Activated CD8-positive, alpha-beta memory T cell treated with anti-CD3 and anti-CD28 coated beads, Interleukin-2, amount 50 U/mL, for 24 hours (primary cell): ENCODE results near the gene FIP1L1.

Experiments used
- DNase-seq: peaks from one replicate; pipeline ENCODE4 v3.0.0-alpha.2; 2020; ENCODE audit errors: extremely low read depth

Gene FIP1L1

GRCh38 chr4:53476232-53477037, 99.0 kb downstream of the FIP1L1 start:
- DNase-seq = no peak

DNA sequence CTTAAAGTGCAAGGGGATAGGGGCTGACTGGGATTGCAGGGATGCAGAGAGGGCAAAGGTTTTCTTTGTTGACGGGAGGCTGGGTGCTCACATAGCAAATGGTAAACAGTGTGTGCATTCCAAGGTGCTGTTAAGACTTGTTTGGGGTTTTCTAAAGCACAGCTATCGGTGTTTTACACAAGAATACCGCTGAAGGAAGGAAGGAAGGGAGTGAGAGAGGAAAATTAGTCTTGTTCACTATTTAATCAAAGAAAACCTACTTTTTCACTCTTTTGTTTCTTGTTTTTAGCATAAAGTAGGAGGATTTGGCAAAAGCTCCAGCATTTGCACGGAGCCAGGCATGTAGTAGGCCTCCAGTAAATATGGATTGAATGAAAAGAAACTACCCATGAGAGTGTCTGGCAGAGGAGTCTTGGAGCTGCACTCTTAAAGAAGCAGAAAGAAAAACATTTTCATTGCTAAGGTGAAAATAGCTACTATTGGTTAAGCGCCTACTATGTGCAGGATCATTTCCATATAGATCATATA, 99.7 kb downstream of the FIP1L1 start:
- DNase-seq = no peak

- DNase-seq = no peak
Measured at GRCh38 chr4:53477636-53478035, 100.2 kb downstream of the FIP1L1 start.

- DNase-seq = no peak
Measured at GRCh38 chr4:53478671-53479456, 101.4 kb downstream of the FIP1L1 start.

DNA sequence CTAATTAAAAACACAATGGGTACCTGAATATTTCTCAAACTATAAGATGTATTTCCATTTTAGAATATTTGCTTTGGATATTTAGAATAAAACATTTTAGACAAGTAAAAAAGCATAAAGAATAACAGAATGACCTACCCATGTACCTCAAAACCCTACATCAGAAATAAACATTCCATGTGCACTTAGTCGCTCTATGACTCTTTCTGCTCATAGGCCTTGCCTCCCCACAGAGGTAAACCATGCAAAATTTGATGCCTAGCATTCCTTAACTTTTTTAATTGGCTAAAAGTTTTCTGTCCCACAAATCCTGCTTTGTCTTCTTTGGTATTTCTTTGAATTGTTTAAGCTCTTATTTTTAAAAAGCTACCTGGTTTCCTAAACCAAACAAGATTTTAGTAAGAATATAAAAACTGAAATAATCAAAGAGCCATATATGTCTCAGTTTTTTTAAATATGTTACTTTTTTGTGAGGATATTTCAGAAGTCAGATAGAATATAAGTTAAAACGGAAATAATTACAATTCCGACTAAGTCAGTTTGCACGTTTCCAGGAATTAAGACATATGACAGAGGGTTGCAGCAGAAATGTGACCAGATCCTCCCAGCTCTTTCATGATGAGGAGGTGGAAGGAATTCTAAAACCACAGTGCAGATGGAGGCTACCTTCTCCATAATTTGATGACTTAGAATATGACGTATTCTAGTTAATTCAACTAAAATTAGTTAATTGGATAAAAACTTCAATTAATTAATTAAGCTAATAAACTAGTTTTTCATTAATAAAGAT, 102.5 kb downstream of the FIP1L1 start:
- no peak for DNase-seq

GRCh38 chr4:53480909-53481308, 103.5 kb downstream of the FIP1L1 start:
- no peak for DNase-seq

GRCh38 chr4:53481586-53481985, 104.1 kb downstream of the FIP1L1 start:
- DNase-seq = no peak

GRCh38 chr4:53483250-53483649, 105.8 kb downstream of the FIP1L1 start:
- DNase-seq = no peak

DNA sequence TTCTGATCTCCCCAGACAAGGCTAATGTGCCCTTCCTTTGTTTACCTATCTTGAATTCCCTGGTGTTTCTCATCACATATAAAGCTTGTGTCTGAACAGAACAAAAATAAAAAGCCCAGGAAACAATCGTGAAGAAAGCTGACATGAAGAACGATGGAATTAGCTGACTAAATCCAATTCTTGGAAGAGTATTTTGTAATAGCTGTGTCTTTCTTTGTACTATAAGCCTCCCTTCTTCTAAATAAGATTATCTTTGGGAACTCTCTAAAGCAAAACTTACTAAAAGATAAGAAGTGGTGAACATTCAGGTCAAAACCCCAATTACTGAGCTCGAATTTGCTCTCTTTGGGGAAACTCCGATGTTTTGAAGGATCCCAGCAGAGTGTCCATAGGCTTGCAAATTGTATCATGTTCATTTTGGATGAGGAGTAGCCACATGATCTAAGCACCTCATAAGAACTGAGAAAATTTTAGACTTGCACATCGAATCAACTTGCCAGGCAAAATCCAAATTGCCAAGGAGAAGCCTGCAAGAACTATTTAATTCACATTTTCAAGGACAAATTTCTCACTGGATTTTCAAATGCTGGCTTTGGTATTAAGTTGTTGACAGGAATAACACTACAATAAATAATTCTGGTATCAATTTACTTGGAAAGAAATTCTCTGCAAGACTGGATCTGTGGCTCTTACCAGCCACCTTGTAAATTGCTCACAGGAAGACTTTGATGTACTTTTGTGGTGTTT, 107.6 kb downstream of the FIP1L1 start:
- no peak for DNase-seq

DNA sequence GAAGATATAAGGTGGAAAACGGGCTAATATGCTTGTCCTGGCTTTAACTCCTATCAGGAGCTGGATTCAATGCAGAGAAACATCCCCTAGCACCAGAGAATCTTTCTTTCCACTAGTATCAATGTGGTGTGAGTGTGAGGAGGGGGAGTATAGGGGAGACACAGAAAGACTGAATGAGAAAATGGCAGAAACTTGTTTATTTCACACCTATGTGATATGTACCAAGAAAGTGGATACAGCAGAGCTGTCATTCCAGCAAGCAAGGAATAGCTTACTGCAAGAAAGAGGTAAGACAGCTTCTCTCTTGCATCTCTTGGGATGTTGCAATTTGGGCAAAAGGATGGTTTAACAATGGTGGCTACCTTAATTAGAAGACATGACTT, 108.2 kb downstream of the FIP1L1 start:
- no peak for DNase-seq

- DNase-seq = no peak
Measured at GRCh38 chr4:53487766-53488165, 110.3 kb downstream of the FIP1L1 start.

DNA sequence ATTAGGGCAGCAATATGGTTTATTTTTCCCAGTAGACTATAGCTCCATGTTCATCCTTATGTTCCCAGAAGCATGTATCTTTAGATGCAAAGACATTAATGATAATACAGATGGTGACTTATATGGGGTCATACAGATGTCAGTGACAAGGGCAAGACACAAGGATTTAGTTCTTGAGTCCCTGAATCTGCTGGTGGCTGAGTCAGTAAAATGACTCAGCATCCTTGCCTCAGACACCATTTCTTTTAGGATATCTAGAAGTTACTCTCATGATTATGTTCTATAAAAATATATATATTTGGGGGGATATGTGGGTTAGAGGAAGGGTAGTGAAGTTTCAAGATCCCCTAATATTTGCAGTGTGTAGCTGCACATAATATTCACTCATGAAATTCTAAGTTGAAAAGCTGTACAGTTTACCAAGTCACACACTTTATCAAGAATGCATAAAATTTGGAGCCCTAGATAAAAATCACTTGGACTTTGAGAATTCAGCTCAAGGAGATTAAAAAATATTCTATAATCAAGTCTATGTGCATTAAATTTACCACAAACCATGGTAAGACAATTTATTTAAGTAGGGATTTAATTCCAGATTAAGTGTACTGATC, 111.9 kb downstream of the FIP1L1 start:
- no peak for DNase-seq

- no peak for DNase-seq
Measured at GRCh38 chr4:53490161-53490956, 112.9 kb downstream of the FIP1L1 start.

DNA sequence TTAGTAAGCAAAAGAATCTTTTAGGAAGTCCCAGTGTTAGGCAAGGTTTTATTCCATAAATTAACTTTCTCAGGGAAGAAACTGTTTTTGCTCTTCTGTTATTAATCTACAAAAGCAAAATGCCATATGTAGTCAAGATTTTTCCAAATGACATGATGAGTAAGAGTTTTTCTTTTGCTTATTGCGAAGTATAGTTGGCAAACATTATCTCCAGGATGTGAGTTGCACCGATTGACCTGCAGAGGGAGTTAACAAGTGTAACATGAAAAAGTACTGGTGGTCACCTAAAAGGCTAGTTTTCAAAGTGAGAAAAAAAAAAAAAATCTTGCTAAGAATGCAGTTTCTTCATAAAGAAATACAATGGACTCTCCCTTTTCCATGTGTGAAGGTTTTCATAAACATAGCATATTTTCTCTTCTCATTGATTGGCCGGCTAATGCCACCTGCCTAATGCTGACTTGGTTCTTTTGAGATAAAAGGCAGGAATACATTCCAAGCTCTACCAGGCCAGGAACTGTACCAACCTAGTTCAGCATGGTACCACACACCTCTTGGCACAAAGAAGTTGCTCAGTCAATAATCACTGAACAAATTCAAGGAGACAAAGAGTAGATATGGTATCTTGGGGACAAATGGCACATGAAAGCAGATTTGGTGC, 113.7 kb downstream of the FIP1L1 start:
- DNase-seq = no peak

DNA sequence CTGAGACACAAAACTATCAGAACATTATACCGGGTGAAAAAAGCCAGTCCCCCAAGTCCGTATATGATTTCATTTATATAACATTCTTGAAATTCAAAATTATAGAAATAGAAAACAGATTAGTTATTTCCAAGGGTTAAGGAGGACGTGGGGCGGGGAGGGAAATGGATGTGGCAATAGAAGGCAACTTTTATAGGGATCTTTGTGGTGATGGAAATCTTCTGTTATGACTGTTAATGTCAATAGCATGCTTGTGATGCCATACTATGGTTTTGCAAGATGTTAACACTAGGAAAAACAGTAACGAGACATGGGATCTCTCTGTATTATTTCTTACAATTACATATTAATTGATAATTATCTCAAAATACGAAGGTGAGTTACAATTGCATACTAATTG, 117.4 kb downstream of the FIP1L1 start:
- DNase-seq = no peak

DNA sequence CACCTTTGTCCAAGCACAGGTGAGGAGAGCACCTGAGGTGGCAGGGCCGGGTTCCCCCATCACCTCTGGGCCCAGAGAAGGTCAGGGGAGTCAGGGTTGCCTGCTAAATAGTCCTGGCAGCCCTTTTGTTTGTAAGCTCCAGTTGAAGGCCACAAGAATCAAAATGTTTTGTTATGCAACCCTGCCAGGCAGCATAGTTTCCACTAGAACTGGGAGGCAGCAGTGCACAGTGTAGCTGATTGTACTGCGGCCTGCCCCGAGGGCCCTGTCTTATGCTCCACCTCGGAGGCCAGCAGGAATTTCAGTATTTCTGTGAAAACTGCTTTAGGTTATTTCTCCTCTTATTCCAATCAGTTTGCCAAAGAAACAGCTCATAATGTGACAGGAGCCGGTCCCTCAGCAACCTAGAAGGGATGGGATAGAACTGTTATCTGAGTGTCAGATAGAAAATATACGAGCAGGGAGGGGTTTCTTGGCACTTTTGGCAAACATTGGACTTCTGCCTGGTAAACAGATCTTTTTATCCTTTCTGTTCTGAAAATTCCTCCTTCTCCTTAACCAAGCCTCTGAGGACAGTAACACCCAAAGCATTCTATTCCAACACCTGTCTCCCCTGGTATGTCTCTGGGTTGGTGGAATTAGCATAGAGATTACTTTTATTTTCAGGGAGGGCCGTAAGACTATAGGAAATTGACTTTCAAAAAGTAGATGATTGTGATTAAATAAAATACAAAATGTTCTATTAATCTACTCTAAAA, 120.2 kb downstream of the FIP1L1 start:
- DNase-seq = no peak

- no peak for DNase-seq
Measured at GRCh38 chr4:53498706-53499105, 121.3 kb downstream of the FIP1L1 start.

DNA sequence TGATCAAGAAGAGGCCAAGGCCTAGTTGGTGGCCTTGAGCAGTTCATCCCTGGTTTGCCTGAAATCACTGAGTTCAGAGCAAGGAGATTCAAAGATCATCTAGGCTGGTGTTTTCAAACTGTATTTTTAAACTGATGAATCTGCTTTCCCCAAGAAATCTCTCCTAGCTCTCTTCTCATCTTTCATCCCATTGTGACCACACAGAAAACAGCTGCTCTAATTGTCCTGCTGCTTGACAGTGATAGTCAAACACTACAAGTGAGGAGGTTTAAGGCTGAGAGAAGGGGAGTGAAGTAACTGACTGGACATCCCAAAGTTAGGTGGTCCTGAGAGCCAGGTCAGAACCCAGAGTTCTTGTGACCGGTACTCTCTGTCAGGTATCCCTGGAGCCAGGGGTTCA, 122.3 kb downstream of the FIP1L1 start:
- no peak for DNase-seq

DNA sequence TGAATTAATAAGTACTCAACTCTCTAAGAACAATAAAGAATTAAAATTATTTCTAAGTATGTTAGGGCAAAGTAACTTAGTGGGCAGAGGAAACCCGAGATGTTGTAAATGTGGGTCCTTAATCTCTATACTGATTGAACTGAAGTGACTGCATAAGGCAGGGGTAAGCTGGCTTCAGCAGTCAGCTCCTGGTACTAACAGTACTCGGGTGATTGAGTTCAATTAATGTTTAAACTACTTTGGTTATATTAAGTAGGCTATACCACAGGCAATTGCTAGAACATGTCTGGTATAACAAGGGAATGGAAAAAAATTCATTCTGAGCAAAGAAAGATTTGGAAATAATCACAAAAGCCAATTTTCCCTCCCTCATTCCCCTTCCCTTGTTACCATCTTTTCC, 123.1 kb downstream of the FIP1L1 start:
- DNase-seq = no peak
